B cell (primary cell): ENCODE data around the gene PPP1R14C.

Experiments
- EZH2 ChIP-seq: IDR thresholded peaks from 2 replicates; pipeline ENCODE4 v1.6.1; 2012; ENCODE audit warnings: borderline replicate concordance, low read depth, mild to moderate bottlenecking, moderate library complexity, low read length; ENCODE audit not compliant: insufficient read depth, poor library complexity, severe bottlenecking
- TF ChIP-seq, protein P1 (sequence below): fragments of 200-600 bp; IDR thresholded peaks from one replicate; pipeline ENCODE4 v1.8.0; 2022; ENCODE audit warnings: antibody characterized with exemption, mild to moderate bottlenecking

GRCh38 chr6:150286912-150287311 lies 144.1 kb downstream of the PPP1R14C start:
- TF ChIP-seq, protein P1, sequence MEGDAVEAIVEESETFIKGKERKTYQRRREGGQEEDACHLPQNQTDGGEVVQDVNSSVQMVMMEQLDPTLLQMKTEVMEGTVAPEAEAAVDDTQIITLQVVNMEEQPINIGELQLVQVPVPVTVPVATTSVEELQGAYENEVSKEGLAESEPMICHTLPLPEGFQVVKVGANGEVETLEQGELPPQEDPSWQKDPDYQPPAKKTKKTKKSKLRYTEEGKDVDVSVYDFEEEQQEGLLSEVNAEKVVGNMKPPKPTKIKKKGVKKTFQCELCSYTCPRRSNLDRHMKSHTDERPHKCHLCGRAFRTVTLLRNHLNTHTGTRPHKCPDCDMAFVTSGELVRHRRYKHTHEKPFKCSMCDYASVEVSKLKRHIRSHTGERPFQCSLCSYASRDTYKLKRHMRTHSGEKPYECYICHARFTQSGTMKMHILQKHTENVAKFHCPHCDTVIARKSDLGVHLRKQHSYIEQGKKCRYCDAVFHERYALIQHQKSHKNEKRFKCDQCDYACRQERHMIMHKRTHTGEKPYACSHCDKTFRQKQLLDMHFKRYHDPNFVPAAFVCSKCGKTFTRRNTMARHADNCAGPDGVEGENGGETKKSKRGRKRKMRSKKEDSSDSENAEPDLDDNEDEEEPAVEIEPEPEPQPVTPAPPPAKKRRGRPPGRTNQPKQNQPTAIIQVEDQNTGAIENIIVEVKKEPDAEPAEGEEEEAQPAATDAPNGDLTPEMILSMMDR: no peak
- no peak for TF ChIP-seq EZH2
